HepG2 (cell line): Measurements from ENCODE around the gene EPB41L1. TPM values are rescaled to one million over a fixed set of nuclear protein-coding genes. Genes with fewer than 3 reads are reported as not detected.

Experiments used
- CCDC6 ChIP-seq: sonication (generic); formaldehyde crosslinking; IDR thresholded peaks from 2 replicates; pipeline ENCODE4 v1.8.1; 2022; ENCODE audit warnings: mild to moderate bottlenecking, missing genetic modification reagents, moderate library complexity
- FIP1L1 ChIP-seq: fragments of 200-400 bp; formaldehyde crosslinking; IDR thresholded peaks from 2 replicates; pipeline ENCODE4 v1.6.1; 2018; ENCODE audit warnings: low read depth, mild to moderate bottlenecking, low read length, moderate library complexity, borderline replicate concordance; ENCODE audit not compliant: insufficient read depth
- GATAD2A ChIP-seq: IDR thresholded peaks from 2 replicates; pipeline ENCODE4 v1.6.1; 2016
- HNRNPK ChIP-seq: fragments of 200-400 bp; formaldehyde crosslinking; IDR thresholded peaks from 2 replicates; pipeline ENCODE4 v1.6.1; 2018; ENCODE audit warnings: low read length, low read depth, moderate library complexity, mild to moderate bottlenecking; ENCODE audit not compliant: poor library complexity, severe bottlenecking
- IKZF1 ChIP-seq: fragments of 450-650 bp; IDR thresholded peaks from 2 replicates; pipeline ENCODE4 v1.7.1; 2016
- JUN ChIP-seq: sonication (generic); formaldehyde crosslinking; IDR thresholded peaks from 2 replicates; pipeline ENCODE4 v1.4.0; 2020; ENCODE audit warnings: mild to moderate bottlenecking, missing genetic modification reagents
- RFX5 ChIP-seq: IDR thresholded peaks from 2 replicates; pipeline ENCODE4 v1.6.1; 2011; ENCODE audit warnings: low read depth, low read length, improper control_type of control experiment
- RNF2 ChIP-seq: fragments of 450-650 bp; conservative IDR thresholded peaks from 2 replicates; pipeline ENCODE4 v1.6.1; 2016; ENCODE audit warnings: low read depth
- SALL1 ChIP-seq: sonication (generic); formaldehyde crosslinking; IDR thresholded peaks from 2 replicates; pipeline ENCODE4 v1.8.0; 2022; ENCODE audit warnings: mild to moderate bottlenecking, missing genetic modification reagents
- XRCC5 ChIP-seq: fragments of 200-400 bp; formaldehyde crosslinking; optimal IDR thresholded peaks from 2 replicates; pipeline ENCODE3; 2017; ENCODE audit warnings: mild to moderate bottlenecking, low read length
- ZBTB3 ChIP-seq: sonication (generic); formaldehyde crosslinking; IDR thresholded peaks from 2 replicates; pipeline ENCODE4 v1.4.0; 2020; ENCODE audit warnings: low read depth, mild to moderate bottlenecking, moderate library complexity, missing genetic modification reagents, borderline replicate concordance
- ZKSCAN5 ChIP-seq: sonication (generic); formaldehyde crosslinking; IDR thresholded peaks from 2 replicates; pipeline ENCODE4 v1.5.1; 2020; ENCODE audit warnings: mild to moderate bottlenecking, missing genetic modification reagents
- ZMAT3 ChIP-seq: sonication (generic); formaldehyde crosslinking; conservative IDR thresholded peaks from 2 replicates; pipeline ENCODE4 v1.7.0; 2021; ENCODE audit warnings: missing genetic modification reagents
- ZNF10 ChIP-seq: sonication (generic); formaldehyde crosslinking; IDR thresholded peaks from 2 replicates; pipeline ENCODE4 v1.4.0; 2020; ENCODE audit warnings: mild to moderate bottlenecking, low read depth, missing genetic modification reagents, borderline replicate concordance
- ZNF441 ChIP-seq: sonication (generic); formaldehyde crosslinking; IDR thresholded peaks from 2 replicates; pipeline ENCODE4 v1.7.0; 2021; ENCODE audit warnings: missing genetic modification reagents, borderline replicate concordance
- ZNF446 ChIP-seq: sonication (generic); formaldehyde crosslinking; IDR thresholded peaks from 2 replicates; pipeline ENCODE4 v1.5.0; 2020; ENCODE audit warnings: mild to moderate bottlenecking, missing genetic modification reagents
- ZNF468 ChIP-seq: sonication (generic); formaldehyde crosslinking; IDR thresholded peaks from 2 replicates; pipeline ENCODE4 v1.8.0; 2022; ENCODE audit warnings: mild to moderate bottlenecking, moderate library complexity, missing genetic modification reagents
- ZNF547 ChIP-seq: sonication (generic); formaldehyde crosslinking; IDR thresholded peaks from 2 replicates; pipeline ENCODE4 v1.5.1; 2020; ENCODE audit warnings: mild to moderate bottlenecking, missing genetic modification reagents
- ZNF7 ChIP-seq: IDR thresholded peaks from 2 replicates; pipeline ENCODE4 v1.6.1; 2016; ENCODE audit warnings: missing biosample characterization, missing genetic modification reagents
- ZNF724P ChIP-seq: sonication (generic); formaldehyde crosslinking; IDR thresholded peaks from 2 replicates; pipeline ENCODE4 v1.8.0; 2022; ENCODE audit warnings: missing genetic modification reagents, borderline replicate concordance
- polyA plus RNA-seq, 8 experiments: library from polyadenylated mRNA; depleted of rRNA in 3 of 8; stranded (reverse) in 7 of 8; unstranded in 1 of 8; fragments of >200 nt; fragmentation: Illumina TruSeq in 4 of 8; extraction: Trizol in 4 of 8; gene quantifications; 2 replicates each; pipeline versions ENCODE4 v1.2.1 to v1.2.3, GENCODE V29; 2011 to 2016; ENCODE audit warnings: low read depth in 4 of 8, missing spikeins in 1 of 8, mixed read lengths in 1 of 8; ENCODE audit not compliant: insufficient read depth in 1 of 8
- total RNA-seq, 5 experiments: library from RNA; depleted of rRNA; stranded (reverse); fragments of >200 nt; fragmentation: Illumina TruSeq; extraction: Trizol; gene quantifications; 2 replicates each; pipeline ENCODE4 v1.2.3, GENCODE V29; 2016; ENCODE audit warnings: low read depth in 1 of 5
- TF ChIP-seq, protein P1 (sequence below): sonication (generic); formaldehyde crosslinking; IDR thresholded peaks from 2 replicates; pipeline ENCODE4 v1.4.0; 2020; ENCODE audit warnings: mild to moderate bottlenecking, missing genetic modification reagents
- TF ChIP-seq, protein P2 (sequence below): IDR thresholded peaks from 2 replicates; pipeline ENCODE4 v1.6.1; 2016; ENCODE audit warnings: missing genetic modification reagents, missing compliant biosample characterization
- TF ChIP-seq, protein P3 (sequence below): IDR thresholded peaks from 2 replicates; pipeline ENCODE4 v1.6.1; 2016; ENCODE audit warnings: missing biosample characterization, missing genetic modification reagents, low read depth
- TF ChIP-seq, protein P4 (sequence below): sonication (generic); formaldehyde crosslinking; IDR thresholded peaks from 2 replicates; pipeline ENCODE4 v1.5.0; 2020; ENCODE audit warnings: mild to moderate bottlenecking, low read depth, missing genetic modification reagents, borderline replicate concordance
- TF ChIP-seq, protein P5 (sequence below): sonication (generic); formaldehyde crosslinking; IDR thresholded peaks from 2 replicates; pipeline ENCODE4 v1.4.0; 2020; ENCODE audit warnings: missing genetic modification reagents, low read depth, mild to moderate bottlenecking, borderline replicate concordance
- TF ChIP-seq, protein P6 (sequence below): sonication (generic); formaldehyde crosslinking; IDR thresholded peaks from 2 replicates; pipeline ENCODE4 v1.8.1; 2023; ENCODE audit warnings: mild to moderate bottlenecking, missing genetic modification reagents, borderline replicate concordance
- TF ChIP-seq, protein P7 (sequence below): sonication (generic); formaldehyde crosslinking; IDR thresholded peaks from 2 replicates; pipeline ENCODE4 v1.4.0; 2020; ENCODE audit warnings: low read depth, mild to moderate bottlenecking, missing genetic modification reagents

EPB41L1 gene
- total and polyA plus RNA-seq, 2 of the 13 experiments (the other 11 are each of a cell fraction or from before 2014, with no cell fraction given), result 16.7 to 39.0 TPM

DNA sequence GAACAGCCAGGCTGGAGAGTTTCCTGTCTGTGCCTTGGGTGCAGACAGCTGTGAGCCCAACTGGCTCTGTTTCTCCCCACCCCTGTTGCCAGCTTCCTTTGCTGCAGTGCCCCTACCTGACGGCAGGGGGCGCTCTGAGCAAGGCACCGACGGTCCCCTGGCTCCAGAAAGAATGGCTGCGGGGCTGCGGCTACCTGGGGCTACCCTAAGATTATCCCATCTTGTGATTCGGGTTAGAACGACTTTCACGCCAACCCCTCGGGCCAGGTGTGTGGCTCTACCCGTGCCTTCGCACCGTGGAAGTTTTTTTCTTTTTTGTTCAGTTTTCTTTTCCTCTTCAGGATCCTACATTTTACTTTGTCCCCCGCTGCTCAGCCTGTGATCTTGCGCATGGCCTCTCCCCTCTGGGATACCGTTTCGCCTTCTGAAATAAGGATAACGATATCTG, 48.4 kb downstream of the EPB41L1 start (continued):
- TF ChIP-seq ZNF10 (CRISPR knock-in tag) (no peak), ZBTB3 (CRISPR knock-in tag) (no peak), ZNF446 (no peak), JUN (no peak), SALL1 (CRISPR knock-in tag) (peak; percentile 52), ZKSCAN5 (CRISPR knock-in tag) (no peak), ZNF441 (CRISPR knock-in tag) (0 out of 2 replicates have a peak, but pooled peaks have one; percentile 39), XRCC5 (peak; percentile 93), ZMAT3 (CRISPR knock-in tag) (no peak), HNRNPK (no peak), ZNF547 (CRISPR knock-in tag) (no peak), ZNF724P (CRISPR knock-in tag) (no peak), FIP1L1 (no peak), RFX5 (no peak), IKZF1 (no peak), RNF2 (no peak), CCDC6 (no peak), ZNF7 (CRISPR knock-in tag) (no peak), GATAD2A (CRISPR knock-in tag) (0 out of 2 replicates have a peak, but pooled peaks have one; percentile 27), ZNF468 (CRISPR knock-in tag) (no peak)
- TF ChIP-seq, protein P1, sequence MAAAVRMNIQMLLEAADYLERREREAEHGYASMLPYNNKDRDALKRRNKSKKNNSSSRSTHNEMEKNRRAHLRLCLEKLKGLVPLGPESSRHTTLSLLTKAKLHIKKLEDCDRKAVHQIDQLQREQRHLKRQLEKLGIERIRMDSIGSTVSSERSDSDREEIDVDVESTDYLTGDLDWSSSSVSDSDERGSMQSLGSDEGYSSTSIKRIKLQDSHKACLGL, result 0 out of 2 replicates have a peak, but pooled peaks have one; percentile 27
- TF ChIP-seq, protein P2, sequence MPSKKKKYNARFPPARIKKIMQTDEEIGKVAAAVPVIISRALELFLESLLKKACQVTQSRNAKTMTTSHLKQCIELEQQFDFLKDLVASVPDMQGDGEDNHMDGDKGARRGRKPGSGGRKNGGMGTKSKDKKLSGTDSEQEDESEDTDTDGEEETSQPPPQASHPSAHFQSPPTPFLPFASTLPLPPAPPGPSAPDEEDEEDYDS (CRISPR knock-in tag), result peak; percentile 50; the same call in 1 of the 2 replicates
- TF ChIP-seq, protein P3, sequence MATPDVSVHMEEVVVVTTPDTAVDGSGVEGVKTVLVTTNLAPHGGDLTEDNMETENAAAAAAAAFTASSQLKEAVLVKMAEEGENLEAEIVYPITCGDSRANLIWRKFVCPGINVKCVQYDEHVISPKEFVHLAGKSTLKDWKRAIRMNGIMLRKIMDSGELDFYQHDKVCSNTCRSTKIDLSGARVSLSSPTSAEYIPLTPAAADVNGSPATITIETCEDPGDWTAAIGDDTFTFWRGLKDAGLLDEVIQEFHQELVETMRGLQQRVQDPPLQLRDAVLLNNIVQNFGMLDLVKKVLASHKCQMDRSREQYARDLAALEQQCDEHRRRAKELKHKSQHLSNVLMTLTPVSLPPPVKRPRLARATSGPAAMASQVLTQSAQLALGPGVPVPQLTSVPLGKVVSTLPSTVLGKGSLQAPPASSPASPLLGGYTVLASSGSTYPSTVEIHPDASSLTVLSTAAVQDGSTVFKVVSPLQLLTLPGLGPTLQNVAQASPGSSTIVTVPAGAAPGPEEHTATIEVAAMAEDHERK, result no peak
- TF ChIP-seq, protein P4, sequence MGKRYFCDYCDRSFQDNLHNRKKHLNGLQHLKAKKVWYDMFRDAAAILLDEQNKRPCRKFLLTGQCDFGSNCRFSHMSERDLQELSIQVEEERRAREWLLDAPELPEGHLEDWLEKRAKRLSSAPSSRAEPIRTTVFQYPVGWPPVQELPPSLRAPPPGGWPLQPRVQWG (CRISPR knock-in tag), result no peak
- TF ChIP-seq, protein P5, sequence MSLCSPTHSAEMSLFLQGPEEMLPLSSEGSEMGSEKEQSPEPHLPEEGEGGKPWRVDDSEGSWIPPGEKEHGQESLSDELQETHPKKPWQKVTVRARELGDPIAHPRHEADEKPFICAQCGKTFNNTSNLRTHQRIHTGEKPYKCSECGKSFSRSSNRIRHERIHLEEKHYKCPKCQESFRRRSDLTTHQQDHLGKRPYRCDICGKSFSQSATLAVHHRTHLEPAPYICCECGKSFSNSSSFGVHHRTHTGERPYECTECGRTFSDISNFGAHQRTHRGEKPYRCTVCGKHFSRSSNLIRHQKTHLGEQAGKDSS (CRISPR knock-in tag), result peak; percentile 69; the same call in 1 of the 2 replicates
- TF ChIP-seq, protein P6, sequence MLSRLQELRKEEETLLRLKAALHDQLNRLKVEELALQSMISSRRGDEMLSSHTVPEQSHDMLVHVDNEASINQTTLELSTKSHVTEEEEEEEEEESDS (CRISPR knock-in tag), result no peak
- TF ChIP-seq, protein P7, sequence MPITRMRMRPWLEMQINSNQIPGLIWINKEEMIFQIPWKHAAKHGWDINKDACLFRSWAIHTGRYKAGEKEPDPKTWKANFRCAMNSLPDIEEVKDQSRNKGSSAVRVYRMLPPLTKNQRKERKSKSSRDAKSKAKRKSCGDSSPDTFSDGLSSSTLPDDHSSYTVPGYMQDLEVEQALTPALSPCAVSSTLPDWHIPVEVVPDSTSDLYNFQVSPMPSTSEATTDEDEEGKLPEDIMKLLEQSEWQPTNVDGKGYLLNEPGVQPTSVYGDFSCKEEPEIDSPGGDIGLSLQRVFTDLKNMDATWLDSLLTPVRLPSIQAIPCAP (CRISPR knock-in tag), result no peak
